Stimulated activated CD4-positive, alpha-beta T cell treated with anti-CD3 and anti-CD28 coated beads, Interleukin-12 subunit alpha, Interleukin-12 subunit beta, amount 100 ng/mL, for 48 hours (primary cell): Measurements from ENCODE around the gene YIPF4.
"Not testable (repeated sequence)": the region's sequence is repeated elsewhere in the genome, so short reads cannot be mapped to it uniquely, and the experiment has no call there.

Experiments used
- DNase-seq, 3 donors: peaks; one replicate each; pipeline ENCODE4 v3.0.0-alpha.2; 2020; ENCODE audit warnings: low read depth in 2 of 3, low spot score in 1 of 3

YIPF4 gene

DNA sequence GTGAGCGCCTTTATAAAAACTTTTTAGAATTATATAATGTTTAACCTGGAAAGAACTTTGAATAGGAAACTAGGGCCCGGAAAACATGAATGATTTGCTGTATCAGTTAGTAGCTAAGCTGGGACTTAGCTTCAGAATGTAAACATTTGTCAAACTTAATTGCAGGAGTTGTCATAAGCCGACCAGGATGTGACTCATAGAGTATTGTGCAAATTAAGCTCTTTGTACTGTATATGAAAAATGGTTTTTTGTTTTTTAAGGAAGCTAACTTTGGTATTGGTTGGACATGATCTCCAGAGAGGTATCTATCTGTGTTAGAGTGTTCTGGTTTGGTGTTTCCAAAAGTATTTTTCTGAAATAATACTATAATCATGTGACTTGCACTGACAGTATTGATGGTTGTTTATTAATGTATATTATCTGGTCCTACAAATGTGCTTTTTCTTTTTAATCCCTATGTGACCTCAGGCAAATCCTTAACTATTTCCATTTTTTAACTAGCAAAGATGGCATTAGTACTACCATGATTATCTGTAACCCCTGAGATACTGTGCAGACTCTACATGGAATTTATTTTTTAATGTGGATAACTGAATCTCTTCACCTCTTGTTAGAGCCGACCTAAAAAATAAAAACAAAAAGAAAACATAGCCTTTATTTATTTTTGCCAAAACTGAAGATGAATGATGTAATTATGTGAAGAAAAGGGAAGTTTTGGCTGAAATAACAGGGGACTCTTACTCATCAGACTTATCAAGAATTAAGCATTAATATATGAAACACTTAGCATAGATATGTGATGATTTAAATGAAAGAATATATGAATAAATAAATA is 11.7 kb downstream of the YIPF4 start:
- no peak for DNase-seq

DNA sequence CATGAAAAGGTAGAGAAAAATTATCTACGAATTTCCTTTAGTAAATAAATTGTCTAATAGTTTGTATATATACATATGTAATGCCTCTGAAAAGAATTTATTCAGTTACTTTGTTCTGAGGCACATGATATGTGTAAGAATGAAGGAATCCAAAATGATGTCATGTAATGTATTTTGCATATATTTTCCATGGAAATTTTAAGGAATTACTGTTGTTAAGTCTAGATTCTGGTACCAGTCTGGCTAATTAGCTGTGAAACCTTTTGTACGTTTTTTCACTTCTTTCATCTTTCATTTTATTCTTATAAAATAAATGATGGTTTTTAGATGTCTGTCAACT is 12.3 kb downstream of the YIPF4 start:
- no peak for DNase-seq

DNA sequence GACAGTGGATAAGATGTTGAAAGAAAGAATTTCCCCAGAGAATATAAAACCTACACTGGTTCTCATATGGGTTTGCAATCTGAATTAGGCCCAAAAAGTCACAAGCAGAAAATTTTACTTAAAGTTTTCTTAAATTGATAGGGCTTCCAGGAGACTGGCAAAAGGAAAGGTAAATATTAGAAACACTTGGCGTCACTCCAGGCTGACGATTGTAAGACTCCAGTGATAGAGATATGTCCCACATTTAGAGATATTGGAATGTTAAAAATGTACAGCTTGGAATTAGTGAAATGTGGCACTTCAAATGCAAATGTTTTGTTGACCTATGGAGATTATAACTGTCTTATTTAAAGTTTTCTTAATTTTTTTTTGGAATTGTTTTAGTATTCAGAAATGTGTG is 14.0 kb downstream of the YIPF4 start:
- DNase-seq = no peak

DNA sequence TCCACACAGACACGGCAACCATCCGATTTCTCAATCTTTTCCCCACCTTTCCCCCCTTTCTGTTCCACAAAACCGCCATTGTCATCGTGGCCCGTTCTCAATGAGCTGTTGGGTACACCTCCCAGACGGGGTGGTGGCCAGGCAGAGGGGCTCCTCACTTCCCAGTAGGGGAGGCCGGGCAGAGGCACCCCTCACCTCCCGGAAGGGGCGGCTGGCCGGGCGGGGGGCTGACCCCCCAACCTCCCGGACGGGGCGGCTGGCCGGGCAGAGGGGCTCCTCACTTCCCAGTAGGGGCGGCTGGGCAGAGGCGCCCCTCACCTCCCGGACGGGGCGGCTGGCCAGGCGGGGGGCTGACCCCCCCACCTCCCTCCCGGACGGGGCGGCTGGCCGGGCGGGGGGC is 15.8 kb downstream of the YIPF4 start:
- DNase-seq = not testable (repeated sequence)

DNA sequence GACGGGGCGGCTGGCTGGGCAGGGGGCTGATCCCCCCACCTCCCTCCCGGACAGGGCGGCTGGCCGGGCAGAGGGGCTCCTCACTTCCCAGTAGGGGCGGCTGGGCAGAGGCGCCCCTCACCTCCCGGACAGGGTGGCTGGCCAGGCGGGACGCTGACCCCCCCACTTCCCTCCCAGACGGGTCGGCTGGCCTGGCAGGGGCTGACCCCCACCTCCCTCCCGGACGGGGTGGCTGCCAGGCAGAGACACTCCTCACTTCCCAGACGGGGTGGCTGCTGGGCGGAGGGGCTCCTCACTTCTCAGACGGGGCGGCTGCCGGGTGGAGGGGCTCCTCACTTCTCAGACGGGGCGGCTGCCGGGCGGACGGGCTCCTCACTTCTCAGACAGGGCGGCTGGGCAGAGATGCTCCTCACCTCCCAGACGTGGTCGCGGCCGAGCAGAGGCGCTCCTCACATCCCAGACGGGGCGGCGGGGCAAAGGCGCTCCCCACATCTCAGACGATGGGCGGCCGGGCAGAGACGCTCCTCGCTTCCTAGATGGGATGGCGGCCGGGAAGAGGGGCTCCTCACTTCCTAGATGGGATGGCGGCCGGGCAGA is 16.4 kb downstream of the YIPF4 start:
- DNase-seq = not testable (repeated sequence)

DNA sequence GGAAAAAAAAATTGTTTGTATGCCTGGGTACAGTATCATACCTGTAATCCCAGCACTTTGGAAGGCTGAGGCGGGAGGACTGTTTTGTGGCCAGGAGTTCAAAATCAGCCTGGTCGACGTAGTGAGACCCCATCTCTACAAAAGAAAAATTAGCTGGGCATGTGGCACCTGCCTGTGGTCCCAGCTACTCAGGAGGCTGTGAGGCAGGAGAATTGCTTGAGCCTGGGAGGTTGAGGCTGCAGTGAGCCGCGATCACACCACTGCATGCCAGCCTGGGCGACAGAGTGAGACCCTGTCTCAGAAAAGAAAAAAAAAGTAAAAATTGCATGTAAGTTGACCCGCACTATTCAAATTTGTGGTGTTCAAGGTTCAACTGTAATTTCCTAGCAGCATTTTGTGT is 32.9 kb downstream of the YIPF4 start:
- no peak for DNase-seq

DNA sequence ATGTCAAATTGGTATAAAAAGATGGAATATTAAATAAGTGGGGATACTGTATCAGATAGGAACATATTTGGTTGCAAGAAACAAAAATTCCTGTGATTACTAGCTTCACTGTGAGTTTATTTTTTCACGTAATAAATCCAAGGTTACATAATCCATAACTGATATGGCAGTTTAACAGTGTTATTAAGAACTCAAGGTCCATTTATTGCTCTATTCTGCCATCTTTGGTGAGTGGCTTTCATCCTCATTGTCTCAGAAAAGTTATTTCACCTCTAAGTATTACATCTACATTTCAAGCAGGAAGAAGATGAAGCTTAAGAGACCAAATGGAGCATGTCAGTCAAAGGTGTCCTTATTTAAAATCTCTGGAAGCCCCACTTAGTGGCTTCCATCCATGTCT is 37.2 kb downstream of the YIPF4 start:
- DNase-seq = no peak

DNA sequence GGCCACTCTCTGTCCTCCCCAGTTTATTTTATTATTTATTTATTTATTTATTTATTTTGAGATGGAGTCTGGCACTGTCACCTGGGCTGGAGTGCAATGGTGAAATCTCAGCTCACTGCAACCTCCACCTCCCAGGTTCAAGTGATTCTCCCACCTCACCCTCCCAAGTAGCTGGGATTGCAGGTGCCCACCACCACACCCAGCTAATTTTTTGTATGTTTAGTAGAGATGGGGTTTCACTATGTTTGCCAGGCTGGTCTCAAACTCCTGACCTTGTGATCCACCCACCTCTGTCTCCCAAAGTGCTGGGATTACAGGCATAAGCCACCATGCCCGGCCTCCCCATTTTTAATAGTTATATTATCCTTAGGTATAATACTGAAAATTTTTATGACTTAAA is 51.0 kb downstream of the YIPF4 start:
- DNase-seq = not testable (repeated sequence)

DNA sequence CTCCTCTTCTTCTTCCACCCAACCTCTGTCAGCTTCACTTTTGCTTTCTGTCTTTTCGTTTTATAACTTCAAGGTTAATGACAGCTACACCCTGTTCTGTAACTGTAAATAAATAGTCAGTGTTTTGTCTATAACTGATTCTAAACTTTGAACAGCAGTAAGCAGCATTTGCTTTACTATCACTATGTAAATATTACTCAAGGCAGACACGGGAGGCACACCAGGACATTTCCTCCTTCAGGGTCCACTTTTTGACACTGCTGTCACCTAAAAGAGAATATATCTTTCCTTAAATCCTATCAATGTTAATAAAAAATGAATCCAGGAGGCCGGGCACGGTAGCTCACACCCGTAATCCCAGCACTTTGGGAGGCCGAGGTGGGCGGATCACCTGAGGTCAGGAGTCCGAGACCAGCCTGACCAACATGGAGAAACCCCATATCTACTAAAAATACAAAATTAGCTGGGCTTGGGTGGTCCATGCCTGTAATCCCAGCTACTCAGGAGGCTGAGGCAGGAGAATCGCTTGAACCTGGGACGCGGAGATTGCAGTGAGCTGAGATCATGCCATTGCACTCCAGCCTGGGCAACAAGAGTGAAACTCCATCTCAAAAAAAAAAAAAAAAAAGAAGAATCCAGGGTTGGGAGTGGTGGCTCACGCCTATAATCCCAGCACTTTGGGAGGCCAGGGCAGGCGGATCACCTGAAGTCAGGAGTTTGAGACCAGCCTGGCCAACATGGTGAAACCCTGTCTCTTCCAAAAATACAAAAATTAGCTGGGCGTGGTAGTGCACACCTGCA is 51.7 kb downstream of the YIPF4 start:
- not testable (repeated sequence) for DNase-seq

DNA sequence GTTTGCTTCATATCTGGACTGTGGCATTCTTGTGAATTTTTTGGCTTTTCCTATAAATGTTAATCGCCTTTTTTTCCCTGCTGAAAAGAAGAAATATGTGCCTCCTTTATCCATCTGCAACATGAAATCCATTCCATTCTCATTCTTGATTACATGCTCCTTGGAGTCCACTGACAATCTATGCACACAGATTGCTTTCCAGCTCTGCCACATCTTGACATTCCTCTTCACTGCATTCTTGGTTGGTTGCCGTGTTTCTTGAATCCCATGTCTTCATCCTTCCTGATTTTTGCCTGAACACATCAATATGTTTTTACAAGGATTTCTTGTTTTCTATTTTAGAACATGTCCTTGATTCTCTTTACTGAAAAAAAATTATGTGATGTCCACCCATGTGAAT is 52.4 kb downstream of the YIPF4 start:
- DNase-seq = no peak

DNA sequence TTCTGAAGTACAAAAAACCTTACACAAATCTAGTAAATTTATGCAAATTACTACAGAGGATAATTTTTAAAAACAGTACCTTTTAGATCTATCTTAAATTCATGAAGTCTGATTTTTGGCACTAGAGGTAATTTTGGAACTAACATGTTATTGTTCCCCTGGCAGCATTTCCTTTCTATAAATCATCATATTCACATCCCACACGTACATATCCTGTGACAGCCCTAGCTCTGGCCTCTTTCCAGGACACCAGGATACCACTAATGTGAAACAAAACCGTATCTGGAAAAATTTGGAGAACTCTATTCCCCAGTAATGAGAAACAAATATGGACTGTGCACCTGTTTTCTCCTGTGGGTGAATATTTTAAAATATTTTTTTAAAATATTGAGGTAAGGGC is 65.1 kb downstream of the YIPF4 start:
- DNase-seq = no peak

DNA sequence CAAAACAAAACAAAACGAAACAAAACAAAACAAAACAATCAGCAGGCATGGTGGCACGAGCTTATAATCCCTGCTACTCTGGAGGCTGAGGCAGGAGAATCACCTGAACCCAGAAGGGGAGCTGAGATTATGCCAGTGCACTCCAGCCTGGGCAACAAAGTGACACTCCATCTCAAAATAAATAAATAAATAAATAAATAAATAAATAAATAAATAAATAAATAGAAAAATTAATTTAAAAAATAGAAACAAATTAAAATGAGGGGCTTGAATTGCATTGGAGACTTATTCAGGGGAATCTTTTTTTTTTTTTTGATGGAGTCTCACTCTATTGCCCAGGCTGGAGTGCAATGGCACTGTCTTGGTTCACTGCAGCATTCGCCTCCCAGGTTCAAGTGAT is 73.1 kb downstream of the YIPF4 start:
- not testable (repeated sequence) for DNase-seq

DNA sequence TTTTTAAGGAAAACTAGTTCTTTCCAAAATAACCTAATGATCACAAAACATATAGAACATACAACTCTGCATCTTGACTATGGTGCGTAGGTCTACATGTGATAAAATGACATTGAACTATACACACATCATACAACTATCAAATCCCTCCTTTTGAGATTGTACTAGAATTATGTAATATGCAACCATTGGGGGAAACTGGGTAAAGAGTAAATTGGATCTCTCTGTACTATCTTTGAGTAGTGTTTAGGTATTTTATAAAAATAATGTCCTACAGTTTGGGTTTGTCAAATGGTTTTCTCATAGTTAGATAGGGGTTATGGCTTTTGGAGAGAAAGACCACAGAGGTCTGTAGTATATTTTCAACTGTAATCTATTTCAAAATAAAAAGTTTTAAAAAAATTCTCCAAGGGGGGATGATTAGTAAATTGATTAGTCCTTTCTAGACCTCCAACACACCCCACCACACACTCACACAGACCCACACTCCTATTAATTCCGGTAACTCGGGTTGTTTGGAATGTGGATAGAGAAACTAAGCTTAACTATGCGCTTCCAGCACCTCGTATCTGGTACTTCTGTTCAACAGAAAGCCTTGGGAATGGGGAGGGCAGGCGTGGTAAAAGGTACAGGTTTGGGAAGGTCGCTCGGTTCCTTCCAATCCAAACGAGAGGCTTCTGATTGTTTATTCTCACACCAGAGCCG is 78.4 kb downstream of the YIPF4 start:
- DNase-seq = no peak

DNA sequence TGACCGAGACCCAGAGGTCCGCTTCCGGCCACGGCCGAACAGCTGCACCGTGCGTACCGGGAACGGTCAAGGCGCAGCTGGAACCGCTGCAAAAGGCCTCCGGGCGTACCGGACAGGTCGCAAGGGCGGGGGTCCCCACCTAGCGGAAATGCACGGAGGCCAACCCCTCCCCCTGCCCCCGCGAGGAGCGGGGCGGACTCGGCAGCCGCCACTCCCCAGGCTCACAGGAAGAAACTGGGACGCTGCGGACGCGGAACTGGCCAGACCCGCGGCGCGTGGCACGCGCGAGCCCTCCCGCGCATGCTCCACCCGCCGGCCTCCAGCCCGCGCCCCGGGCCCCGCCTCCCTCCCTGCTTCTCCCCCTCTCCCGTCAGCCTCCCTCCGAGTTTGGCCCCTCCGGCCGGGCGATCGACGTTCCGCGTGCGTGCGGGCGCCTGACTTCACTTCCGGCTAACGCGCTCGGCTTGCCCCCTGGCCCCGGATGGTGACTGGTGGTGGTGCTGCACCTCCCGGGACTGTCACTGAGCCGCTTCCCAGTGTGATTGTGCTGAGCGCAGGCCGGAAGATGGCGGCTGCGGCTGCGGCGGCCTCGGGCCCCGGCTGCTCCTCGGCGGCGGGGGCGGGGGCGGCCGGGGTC is 79.1 kb downstream of the YIPF4 start, which contains the start of gene BIRC6:
Gene BIRC6 (plus strand): TSS at position 343 of the 637 bp plus-strand sequence. CDS start 139 bp downstream, at position 482.
- peak; percentile 93 to 98 (median 96) for DNase-seq

DNA sequence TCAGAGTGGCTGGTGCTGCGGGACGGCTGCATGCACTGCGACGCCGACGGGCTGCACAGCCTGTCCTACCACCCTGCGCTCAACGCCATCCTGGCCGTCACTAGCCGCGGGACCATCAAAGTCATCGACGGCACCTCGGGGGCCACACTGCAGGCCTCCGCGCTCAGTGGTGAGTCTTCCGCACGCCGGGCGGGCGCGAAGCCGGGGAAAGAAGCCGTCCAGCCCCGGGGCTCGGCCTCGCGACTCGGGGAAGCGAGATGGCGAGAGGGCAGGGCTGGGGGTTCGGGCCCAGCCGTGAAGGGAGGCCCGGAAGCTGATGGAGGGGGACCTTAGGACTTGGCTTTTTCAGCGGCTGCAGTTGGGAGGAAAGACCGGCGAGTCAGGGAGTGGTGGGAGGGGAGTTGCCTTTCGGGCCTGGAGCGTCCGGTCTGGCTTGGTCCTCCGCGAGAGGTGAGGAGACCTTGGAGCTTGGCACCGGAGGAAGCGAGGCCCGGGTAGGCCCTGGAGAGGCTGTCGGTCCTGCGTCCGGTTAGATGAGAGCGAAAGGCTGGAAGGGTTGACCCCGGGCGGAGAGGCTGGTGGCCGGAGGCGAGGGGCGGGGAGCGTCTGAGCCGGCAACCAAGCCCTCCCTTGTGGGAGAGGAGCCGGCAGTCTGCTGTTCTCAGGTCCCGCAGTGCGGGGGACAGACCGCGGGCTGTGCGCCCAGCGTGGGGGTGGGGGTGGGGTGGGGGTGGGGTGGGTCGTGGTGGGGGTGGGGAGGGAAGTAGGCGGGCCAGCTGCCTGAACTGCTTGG is 79.8 kb downstream of the YIPF4 start:
- peak; percentile 5 to 20 (median 8) for DNase-seq

DNA sequence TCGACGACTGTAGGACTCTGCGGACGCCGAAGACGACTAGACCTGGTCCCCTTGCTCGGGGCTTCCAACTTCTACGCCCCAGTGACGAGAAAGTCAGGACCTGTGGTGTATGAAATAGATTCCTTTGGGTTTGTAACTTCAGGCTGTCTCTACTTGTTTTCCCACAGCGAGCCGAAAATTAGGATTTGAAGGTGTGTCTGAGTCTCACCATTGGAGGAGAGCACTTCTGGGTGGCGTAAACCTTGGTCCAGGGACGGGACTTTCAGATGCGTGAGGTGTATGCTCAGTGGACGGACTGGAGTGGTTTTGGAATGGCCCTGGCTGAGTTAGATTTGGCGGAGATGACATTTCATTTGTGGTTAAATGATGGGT is 80.4 kb downstream of the YIPF4 start:
- no peak for DNase-seq

DNA sequence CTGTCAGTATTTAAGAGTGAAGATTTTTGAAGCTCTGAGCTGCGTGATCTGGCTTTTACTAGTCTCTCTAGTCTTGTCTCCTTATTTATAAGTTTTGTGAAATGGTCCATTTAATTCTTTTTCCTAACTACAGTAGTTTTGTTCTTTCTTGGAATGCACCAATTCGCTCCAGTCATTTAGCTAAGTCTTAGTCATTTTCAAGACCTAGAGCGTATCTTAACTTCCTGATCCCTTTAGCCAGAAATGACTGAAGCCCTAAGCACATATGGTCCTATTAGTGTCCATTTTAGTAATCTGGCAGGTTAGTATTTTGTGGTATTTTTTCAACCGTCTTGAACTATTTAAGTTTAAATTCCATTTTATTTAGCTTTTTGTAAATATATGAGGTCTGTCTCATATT is 82.7 kb downstream of the YIPF4 start:
- no peak for DNase-seq

DNA sequence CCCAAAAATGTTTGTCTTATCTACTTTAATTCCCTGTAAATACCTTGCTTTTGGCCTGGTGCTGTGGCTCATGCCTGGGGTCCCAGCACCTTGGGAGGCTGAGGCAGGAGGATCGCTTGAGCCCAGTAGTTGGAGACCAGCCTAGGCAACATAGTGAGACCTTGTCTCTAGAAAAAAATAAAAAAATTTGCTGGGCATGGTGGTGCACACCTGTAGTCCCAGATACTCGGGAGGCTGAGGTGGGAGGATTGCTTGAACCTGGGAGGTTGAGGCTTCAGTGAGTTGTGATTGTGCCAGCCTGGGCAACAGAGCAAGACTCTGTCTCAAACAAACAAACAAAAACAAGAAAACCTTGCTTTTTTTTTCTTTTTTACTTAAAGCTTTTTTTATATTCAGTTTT is 85.3 kb downstream of the YIPF4 start:
- DNase-seq = not testable (repeated sequence)

DNA sequence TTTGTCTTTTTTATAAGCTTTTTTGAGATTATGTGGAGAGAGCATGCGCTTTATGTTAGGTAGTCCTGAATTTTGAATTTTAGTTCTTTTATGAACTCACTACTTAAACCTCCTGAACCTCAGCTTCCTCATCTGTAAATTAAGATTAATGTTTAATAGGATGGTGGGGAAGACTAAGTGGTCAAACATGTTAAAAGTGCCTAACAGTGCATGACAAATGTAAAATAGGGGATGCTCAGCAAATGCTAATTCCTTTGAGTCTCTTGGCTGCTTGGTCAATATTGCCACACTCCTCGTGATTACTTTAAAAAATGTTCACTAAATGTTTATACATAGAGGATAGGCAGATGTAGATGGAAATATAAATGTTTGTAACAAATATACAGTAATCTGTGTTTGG is 85.9 kb downstream of the YIPF4 start:
- no peak for DNase-seq

DNA sequence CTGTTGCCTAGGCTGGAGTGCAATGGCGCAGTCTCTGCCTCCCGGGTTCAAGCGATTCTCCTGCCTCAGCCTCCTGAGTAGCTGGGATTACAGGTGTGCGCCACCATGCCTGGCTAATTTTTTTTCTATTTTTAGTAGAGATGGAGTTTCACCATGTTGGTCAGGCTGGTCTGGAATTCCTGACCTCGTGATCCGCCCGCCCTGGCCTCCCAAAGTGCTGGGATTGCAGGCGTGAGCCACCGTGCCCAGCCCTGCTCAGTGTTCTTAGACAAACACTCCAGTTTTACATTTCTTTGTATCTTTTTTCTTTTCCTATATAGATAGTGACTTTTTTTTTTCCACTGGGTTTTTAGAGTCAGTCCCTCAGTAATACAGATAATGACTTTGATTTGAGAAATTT is 86.6 kb downstream of the YIPF4 start:
- not testable (repeated sequence) for DNase-seq
